CD14-positive monocyte (primary cell): ENCODE data around the gene SPSB3. TPM values are rescaled to one million over a fixed set of nuclear protein-coding genes. Genes with fewer than 3 reads are reported as not detected.

ENCODE experiments used
- DNase-seq, 3 donors: peaks; one replicate each; pipeline ENCODE4 v3.0.0-alpha.2; 2011 to 2022
- H2AFZ ChIP-seq: 2 replicates; pipeline ENCODE4 v1.6.0; 2012; ENCODE audit warnings: mild to moderate bottlenecking, low read depth, low read length, inconsistent platforms; ENCODE audit not compliant: insufficient read depth, poor library complexity, severe bottlenecking
- H3K27ac ChIP-seq, 2 donors: 1 replicate in 1 of 2; 2 replicates in 1 of 2; pipeline ENCODE4 v1.5.1; 2012 to 2013; ENCODE audit warnings: low read length in 2 of 2, control low read depth in 1 of 2, inconsistent platforms in 1 of 2, low read depth in 1 of 2, mild to moderate bottlenecking in 1 of 2
- H3K27me3 ChIP-seq, 2 donors: one replicate each; pipeline versions ENCODE4 v1.6.0 to v1.6.1; 2011 to 2013; ENCODE audit warnings: low read length in 2 of 2; ENCODE audit not compliant: control insufficient read depth in 2 of 2, insufficient read depth in 2 of 2
- H3K36me3 ChIP-seq, 2 donors: replicated peaks in 1 of 2; 1 replicate in 1 of 2; 2 replicates in 1 of 2; pipeline versions ENCODE4 v1.5.1 to v1.6.1; 2012 to 2013; ENCODE audit warnings: low read length in 2 of 2, control low read depth in 1 of 2, inconsistent platforms in 1 of 2, mild to moderate bottlenecking in 1 of 2; ENCODE audit not compliant: insufficient read depth in 2 of 2, control insufficient read depth in 1 of 2
- H3K4me1 ChIP-seq, 2 donors: 1 replicate in 1 of 2; 2 replicates in 1 of 2; pipeline versions ENCODE4 v1.5.1 to v1.6.1; 2012 to 2013; ENCODE audit warnings: low read length in 2 of 2, control low read depth in 1 of 2, inconsistent platforms in 1 of 2, mild to moderate bottlenecking in 1 of 2, moderate library complexity in 1 of 2; ENCODE audit not compliant: insufficient read depth in 2 of 2, control insufficient read depth in 1 of 2
- H3K4me2 ChIP-seq: replicated peaks from 2 replicates; pipeline ENCODE3; 2012; ENCODE audit warnings: low read length, moderate library complexity, mild to moderate bottlenecking; ENCODE audit not compliant: poor library complexity, severe bottlenecking; ENCODE audit errors: extremely low read depth
- H3K4me3 ChIP-seq, 3 experiments: fragments of 200-600 bp in 1 of 3; sonication (generic) in 1 of 3; replicated peaks in 1 of 3; 1 replicate in 2 of 3; 2 replicates in 1 of 3; pipeline ENCODE4 v1.5.1; 2011 to 2013; ENCODE audit warnings: low read length in 3 of 3, mild to moderate bottlenecking in 3 of 3, control low read depth in 2 of 3, low read depth in 2 of 3, inconsistent platforms in 1 of 3, moderate library complexity in 1 of 3
- H3K79me2 ChIP-seq: 2 replicates; pipeline ENCODE4 v1.6.0; 2012; ENCODE audit warnings: mild to moderate bottlenecking, control low read depth, inconsistent platforms, low read length, moderate library complexity; ENCODE audit not compliant: insufficient read depth
- H3K9ac ChIP-seq: 2 replicates; pipeline ENCODE4 v1.6.0; 2017; ENCODE audit warnings: low read length, mild to moderate bottlenecking; ENCODE audit not compliant: insufficient read depth, poor library complexity, severe bottlenecking
- H3K9me3 ChIP-seq, 2 donors: replicated peaks in 1 of 2; 1 replicate in 1 of 2; 2 replicates in 1 of 2; pipeline versions ENCODE4 v1.5.1 to v1.6.1; 2012 to 2013; ENCODE audit warnings: low read length in 2 of 2, control low read depth in 1 of 2; ENCODE audit not compliant: control insufficient read depth in 1 of 2, insufficient read depth in 1 of 2
- H4K20me1 ChIP-seq: 2 replicates; pipeline ENCODE4 v1.6.0; 2012; ENCODE audit warnings: mild to moderate bottlenecking, low read length, control low read depth, moderate library complexity; ENCODE audit not compliant: insufficient read depth
- H3K27ac Mint-ChIP-seq, 7 donors: one replicate each; pipeline ENCODE4 v1.8.0; 2020; ENCODE audit warnings: mild to moderate bottlenecking in 7 of 7, mixed read lengths in 7 of 7, moderate library complexity in 6 of 7, inconsistent platforms in 2 of 7
- H3K27me3 Mint-ChIP-seq, 3 donors: one replicate each; pipeline ENCODE4 v1.8.0; 2021 to 2022; ENCODE audit warnings: low read depth in 3 of 3, mild to moderate bottlenecking in 3 of 3, mixed read lengths in 3 of 3, moderate library complexity in 3 of 3, inconsistent platforms in 1 of 3
- H3K36me3 Mint-ChIP-seq, 2 donors: one replicate each; pipeline ENCODE4 v1.8.0; 2020; ENCODE audit warnings: mixed read lengths in 2 of 2, inconsistent platforms in 1 of 2, mild to moderate bottlenecking in 1 of 2
- H3K4me1 Mint-ChIP-seq: one replicate; pipeline ENCODE4 v1.8.0; 2020; ENCODE audit warnings: mild to moderate bottlenecking, mixed read lengths
- H3K4me3 Mint-ChIP-seq, 2 donors: one replicate each; pipeline ENCODE4 v1.8.0; 2020; ENCODE audit warnings: mild to moderate bottlenecking in 2 of 2, mixed read lengths in 2 of 2, moderate library complexity in 1 of 2
- H3K9me3 Mint-ChIP-seq, 7 donors: one replicate each; pipeline ENCODE4 v1.8.0; 2020 to 2022; ENCODE audit warnings: mixed read lengths in 7 of 7, mild to moderate bottlenecking in 6 of 7, moderate library complexity in 6 of 7, inconsistent platforms in 2 of 7
- WGBS: methylation state at CpG from one replicate; pipeline ENCODE4 v1.1.5; 2013; ENCODE audit warnings: missing lambda C conversion rate; ENCODE audit not compliant: insufficient coverage; 5-methylcytosine and 5-hydroxymethylcytosine counted together
- intact Hi-C, 2 donors: fragments of 100-400 bp; cut with micrococcal nuclease; formaldehyde crosslinking; loops; one replicate each; pipeline versions ENCODE4 v1.15.0 to v1.15.1; 2023
- polyA plus RNA-seq, 3 donors: library from polyadenylated mRNA; depleted of rRNA in 1 of 3; unstranded in 2 of 3; stranded (reverse) in 1 of 3; fragments of 300-500 nt in 2 of 3; fragments of >200 nt in 1 of 3; fragmentation: Illumina TruSeq in 2 of 3; gene quantifications; 1 replicate in 2 of 3; 2 replicates in 1 of 3; pipeline ENCODE4 v1.2.3, GENCODE V29; 2012 to 2021
- TF ChIP-seq, protein P1 (sequence below): fragments of 200-600 bp; IDR thresholded peaks from one replicate; pipeline ENCODE4 v1.8.0; 2022; ENCODE audit warnings: antibody characterized with exemption, mild to moderate bottlenecking

Gene SPSB3
- polyA plus RNA-seq, 3 donors, result 36.8 to 151 (median 40.2) TPM

DNA sequence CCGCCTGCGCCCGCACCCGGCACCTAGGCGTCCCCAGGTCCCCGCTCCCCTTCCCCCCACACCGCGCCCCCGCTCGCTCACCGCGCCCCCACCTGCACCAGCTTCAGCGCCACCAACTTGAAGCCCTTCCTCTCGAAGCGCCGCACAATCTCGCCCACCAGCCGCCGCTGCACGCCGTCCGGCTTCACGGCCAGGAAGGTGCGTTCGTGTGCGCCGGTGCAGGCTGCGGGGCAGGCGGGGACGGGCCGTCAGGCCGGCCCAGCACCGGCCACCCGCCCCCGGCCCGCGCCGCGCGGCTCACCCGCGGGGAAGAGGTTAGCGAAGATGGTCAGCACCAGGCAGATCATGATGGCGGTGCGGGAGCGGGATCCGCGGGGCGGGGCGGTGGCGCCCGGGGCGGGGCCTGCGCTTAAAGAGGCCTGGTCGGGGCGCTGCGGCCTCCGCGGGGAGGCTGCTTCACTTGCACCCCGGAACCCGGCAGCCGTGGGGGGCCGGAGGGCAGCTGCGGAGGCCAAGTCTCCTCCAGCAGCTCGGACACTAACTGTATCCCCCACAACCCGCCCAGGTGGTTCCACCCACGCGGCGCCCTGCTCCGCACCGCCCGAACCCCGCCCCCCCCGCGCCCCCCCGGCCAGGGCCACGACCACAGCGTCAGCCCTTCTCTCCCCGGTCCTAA, 11.0 kb downstream of the SPSB3 start, which contains the start of gene NME3:
Gene NME3 (minus strand): TSS at position 356 of the 676 bp plus-strand sequence. CDS start 9 bp downstream, at position 347.
- Histone ChIP-seq H3K36me3 (peaks cover 42 to 45% of the 10 kb centered on the region in 2 donors), H4K20me1 (peaks cover 74% of the 10 kb centered on the region), H3K27ac (peak within 1 kb of the TSS; percentile 10 to 77), H3K4me3 (peak within 1 kb of the TSS; percentile 78 to 99 (median 89)), H3K9me3 (no peaks in the 10 kb centered on the region), H3K79me2 (peaks cover 41% of the 10 kb centered on the region), H3K4me2 (peak within 1 kb of the TSS; percentile 100), H3K4me1 (peaks cover 30 to 45% of the 10 kb centered on the region in 2 donors), H3K9ac (peak within 1 kb of the TSS; percentile 84), H3K27me3 (no peaks in the 10 kb centered on the region), H2AFZ (peak within 1 kb of the TSS; percentile 92)
- under 1% methylated on average over 66 of the region's 79 CpGs for WGBS
- Mint-ChIP-seq H3K27me3 (peaks cover 0 to 1% (median 0%) of the 10 kb centered on the region in 3 donors), H3K27ac (peak within 1 kb of the TSS; percentile 58 to 89 (median 84)), H3K4me1 (peaks cover 28% of the 10 kb centered on the region), H3K9me3 (peaks cover 0 to 2% (median 0%) of the 10 kb centered on the region in 7 donors), H3K36me3 (peaks cover 17 to 43% of the 10 kb centered on the region in 2 donors), H3K4me3 (peak within 1 kb of the TSS; percentile 90 to 94)
- TF ChIP-seq, protein P1, sequence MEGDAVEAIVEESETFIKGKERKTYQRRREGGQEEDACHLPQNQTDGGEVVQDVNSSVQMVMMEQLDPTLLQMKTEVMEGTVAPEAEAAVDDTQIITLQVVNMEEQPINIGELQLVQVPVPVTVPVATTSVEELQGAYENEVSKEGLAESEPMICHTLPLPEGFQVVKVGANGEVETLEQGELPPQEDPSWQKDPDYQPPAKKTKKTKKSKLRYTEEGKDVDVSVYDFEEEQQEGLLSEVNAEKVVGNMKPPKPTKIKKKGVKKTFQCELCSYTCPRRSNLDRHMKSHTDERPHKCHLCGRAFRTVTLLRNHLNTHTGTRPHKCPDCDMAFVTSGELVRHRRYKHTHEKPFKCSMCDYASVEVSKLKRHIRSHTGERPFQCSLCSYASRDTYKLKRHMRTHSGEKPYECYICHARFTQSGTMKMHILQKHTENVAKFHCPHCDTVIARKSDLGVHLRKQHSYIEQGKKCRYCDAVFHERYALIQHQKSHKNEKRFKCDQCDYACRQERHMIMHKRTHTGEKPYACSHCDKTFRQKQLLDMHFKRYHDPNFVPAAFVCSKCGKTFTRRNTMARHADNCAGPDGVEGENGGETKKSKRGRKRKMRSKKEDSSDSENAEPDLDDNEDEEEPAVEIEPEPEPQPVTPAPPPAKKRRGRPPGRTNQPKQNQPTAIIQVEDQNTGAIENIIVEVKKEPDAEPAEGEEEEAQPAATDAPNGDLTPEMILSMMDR, result no peak
- intact Hi-C loops, result loop anchor here (5.0 to 10.0 kb wide), 4 partner anchors 67 to 349 kb away; partner anchors contain the start of genes CLCN7 (in 1 of the 2), MAPK8IP3 (in 1 of the 2) and UQCC4 (in 1 of the 2)
- DNase-seq, result peak; percentile 53 to 61 (median 60)

DNA sequence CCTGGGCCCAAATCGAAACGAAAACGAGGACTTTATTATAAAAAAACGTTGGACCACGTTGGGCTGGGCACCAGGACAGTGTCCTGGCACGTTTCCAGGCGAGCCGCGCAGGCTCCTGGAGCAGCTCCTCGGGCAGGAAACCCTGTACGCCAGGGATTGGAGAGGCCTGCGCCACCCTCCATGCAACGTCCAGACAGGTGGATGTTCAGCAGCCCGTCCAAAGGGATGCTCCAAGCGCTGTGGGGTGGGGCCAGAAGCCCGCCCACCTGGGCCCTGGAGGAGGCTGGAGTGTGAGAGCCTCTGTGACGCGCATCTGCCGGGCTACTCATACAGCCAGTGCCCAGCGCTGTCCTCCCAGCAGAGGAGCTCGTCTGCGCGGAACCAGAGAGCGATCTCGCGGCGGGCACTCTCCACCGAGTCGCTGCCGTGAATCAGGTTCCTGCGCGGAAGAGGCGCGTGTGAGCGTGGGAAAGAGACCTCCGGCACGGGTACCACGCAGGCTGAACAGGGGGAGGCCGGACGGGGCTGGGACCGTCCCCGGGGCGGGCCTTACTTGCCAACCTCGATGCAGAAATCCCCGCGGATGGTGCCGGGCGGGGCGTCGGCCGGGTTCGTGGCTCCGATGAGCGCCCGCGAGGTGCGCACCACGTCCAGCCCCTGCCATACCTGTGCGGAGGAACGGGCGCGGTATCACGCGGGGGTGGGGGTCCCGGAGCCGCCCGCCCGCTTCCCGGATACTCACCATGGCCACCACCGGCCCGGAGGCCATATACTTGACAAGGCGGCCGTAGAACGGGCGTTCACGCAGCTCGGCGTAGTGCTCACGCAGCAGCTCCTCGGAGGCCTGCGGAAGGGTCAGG, 11.8 kb downstream of the SPSB3 start:
- peak overlapping the region in 4 of 7 donors; percentile 9 to 66 (median 48) for H3K27ac Mint-ChIP-seq

More for the DNA sequence above, 11.8 kb downstream of the SPSB3 start:
- WGBS, result 16% methylated on average over 73 of the region's 81 CpGs
- intact Hi-C loops, result loop anchor here (5.0 to 10.0 kb wide), 4 partner anchors 66 to 348 kb away; partner anchors contain the start of genes CLCN7 (in 1 of the 2), MAPK8IP3 (in 1 of the 2) and UQCC4 (in 1 of the 2)
- Histone ChIP-seq H3K27ac (peak overlapping the region in 1 of 2 donors; percentile 20), H3K9ac (peak overlapping the region; percentile 72), H3K36me3 (peaks cover 43 to 45% of the 10 kb centered on the region in 2 donors), H3K4me2 (peak overlapping the region; percentile 100), H3K9me3 (no peaks in the 10 kb centered on the region), H3K4me3 (peak overlapping the region; percentile 49 to 99 (median 89)), H3K4me1 (peaks cover 30 to 45% of the 10 kb centered on the region in 2 donors), H3K27me3 (no peaks in the 10 kb centered on the region), H4K20me1 (peaks cover 67% of the 10 kb centered on the region), H3K79me2 (peaks cover 41% of the 10 kb centered on the region), H2AFZ (peak overlapping the region; percentile 92)
- H3K27me3 Mint-ChIP-seq, result peaks cover 0 to 1% (median 0%) of the 10 kb centered on the region in 3 donors
- peaks cover 28% of the 10 kb centered on the region for H3K4me1 Mint-ChIP-seq
- H3K4me3 Mint-ChIP-seq, result peak overlapping the region; percentile 90 to 94
- H3K36me3 Mint-ChIP-seq, result peaks cover 24 to 45% of the 10 kb centered on the region in 2 donors
- TF ChIP-seq, protein P1, result no peak
- peaks cover 0 to 2% (median 0%) of the 10 kb centered on the region in 7 donors for H3K9me3 Mint-ChIP-seq
- DNase-seq, result no peak
